ENCODE results near the gene FAM227B. TPM values are rescaled to one million over a fixed set of nuclear protein-coding genes. Genes with fewer than 3 reads are reported as not detected.
"Not testable (repeated sequence)": the region's sequence is repeated elsewhere in the genome, so short reads cannot be mapped to it uniquely, and the experiment has no call there.

The FAM227B gene
- total RNA-seq, 1 experiment from 2014 or later, result 1.9 TPM

DNA sequence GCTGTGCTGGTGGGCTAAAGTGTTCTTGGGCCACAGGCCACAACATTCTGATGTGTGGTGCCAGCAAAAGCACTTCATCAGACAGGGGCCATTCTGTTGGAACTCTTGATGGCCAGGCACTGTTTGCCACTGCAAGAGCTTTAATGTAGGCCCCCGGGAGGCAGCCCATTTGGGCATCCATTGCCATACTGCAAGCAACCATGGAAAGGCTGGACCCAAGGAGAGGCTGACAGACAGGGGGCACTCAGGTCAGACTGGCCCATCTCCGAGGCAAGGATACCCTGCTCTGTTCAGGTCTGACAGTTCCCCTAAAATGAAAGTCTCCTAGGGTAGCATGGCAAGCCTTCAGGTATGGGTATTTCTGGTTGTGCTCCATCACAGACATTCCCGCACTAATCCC lies 64.2 kb downstream of the FAM227B start:
- no TSS peak for BruUV-seq (replicated peaks)

GRCh38 chr15:49550342-49550741 lies 70.3 kb downstream of the FAM227B start:
- H3K4me3 Mint-ChIP-seq (ENCODE audit: low read depth, unreplicated experiment); H3K9me3 Mint-ChIP-seq (ENCODE audit: low read depth, unreplicated experiment); H3K4me1 Mint-ChIP-seq (ENCODE audit: low read depth, unreplicated experiment); BruUV-seq (replicated peaks); H3K27me3 Mint-ChIP-seq (ENCODE audit: unreplicated experiment); CTCF ChIA-PET; intact Hi-C loops (cut with micrococcal nuclease; ENCODE audit: unreplicated experiment); H3K27ac Mint-ChIP-seq (ENCODE audit: unreplicated experiment); DNase-seq; H3K36me3 Mint-ChIP-seq (ENCODE audit: insufficient read depth, unreplicated experiment): not testable (repeated sequence)

More for the DNA sequence above, 64.2 kb downstream of the FAM227B start:
- Mint-ChIP-seq H3K9me3 (ENCODE audit: low read depth, unreplicated experiment) (peaks cover 4% of the 10 kb centered on the region), H3K36me3 (ENCODE audit: insufficient read depth, unreplicated experiment) (no peaks in the 10 kb centered on the region), H3K27ac (ENCODE audit: unreplicated experiment) (no peak overlapping the region), H3K27me3 (ENCODE audit: unreplicated experiment) (no peaks in the 10 kb centered on the region), H3K4me1 (ENCODE audit: low read depth, unreplicated experiment) (no peaks in the 10 kb centered on the region), H3K4me3 (ENCODE audit: low read depth, unreplicated experiment) (no peak overlapping the region)
- DNase-seq, result no peak
- CTCF ChIA-PET, result no interaction called here
- intact Hi-C loops (cut with micrococcal nuclease; ENCODE audit: unreplicated experiment), result no loop called here
- TF ChIP-seq, protein P1, sequence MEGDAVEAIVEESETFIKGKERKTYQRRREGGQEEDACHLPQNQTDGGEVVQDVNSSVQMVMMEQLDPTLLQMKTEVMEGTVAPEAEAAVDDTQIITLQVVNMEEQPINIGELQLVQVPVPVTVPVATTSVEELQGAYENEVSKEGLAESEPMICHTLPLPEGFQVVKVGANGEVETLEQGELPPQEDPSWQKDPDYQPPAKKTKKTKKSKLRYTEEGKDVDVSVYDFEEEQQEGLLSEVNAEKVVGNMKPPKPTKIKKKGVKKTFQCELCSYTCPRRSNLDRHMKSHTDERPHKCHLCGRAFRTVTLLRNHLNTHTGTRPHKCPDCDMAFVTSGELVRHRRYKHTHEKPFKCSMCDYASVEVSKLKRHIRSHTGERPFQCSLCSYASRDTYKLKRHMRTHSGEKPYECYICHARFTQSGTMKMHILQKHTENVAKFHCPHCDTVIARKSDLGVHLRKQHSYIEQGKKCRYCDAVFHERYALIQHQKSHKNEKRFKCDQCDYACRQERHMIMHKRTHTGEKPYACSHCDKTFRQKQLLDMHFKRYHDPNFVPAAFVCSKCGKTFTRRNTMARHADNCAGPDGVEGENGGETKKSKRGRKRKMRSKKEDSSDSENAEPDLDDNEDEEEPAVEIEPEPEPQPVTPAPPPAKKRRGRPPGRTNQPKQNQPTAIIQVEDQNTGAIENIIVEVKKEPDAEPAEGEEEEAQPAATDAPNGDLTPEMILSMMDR (IDR thresholded peaks at IDR 0.05; ENCODE audit: unreplicated experiment), result no peak

DNA sequence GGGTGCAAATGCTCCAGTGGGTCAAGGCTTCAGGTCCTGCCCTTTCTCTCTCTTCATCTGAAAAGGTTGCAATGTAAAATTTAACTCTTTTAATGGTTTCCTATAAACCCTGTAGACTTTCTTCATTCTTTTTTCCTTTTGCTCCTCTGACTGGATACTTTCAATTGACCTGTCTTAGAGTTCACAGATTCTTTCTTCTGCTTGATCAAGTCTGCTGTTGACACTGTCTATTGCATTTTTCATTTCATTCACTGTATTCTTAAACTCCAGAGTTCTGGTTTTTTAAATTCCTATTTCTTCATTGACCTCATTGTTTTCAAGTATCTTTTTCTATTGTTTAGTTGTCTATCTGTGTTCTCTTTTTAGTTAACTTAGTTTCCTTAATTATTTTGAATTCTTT lies 82.1 kb downstream of the FAM227B start:
- H3K4me3 Mint-ChIP-seq (ENCODE audit: low read depth, unreplicated experiment), result no peak overlapping the region
- CTCF ChIA-PET, result no interaction called here
- BruUV-seq (replicated peaks), result no TSS peak

GRCh38 chr15:49530092-49530491 lies 90.5 kb downstream of the FAM227B start:
- no peak for DNase-seq
- TF ChIP-seq, protein P1 (IDR thresholded peaks at IDR 0.05; ENCODE audit: unreplicated experiment), result no peak
- no peaks in the 10 kb centered on the region for H3K4me1 Mint-ChIP-seq (ENCODE audit: low read depth, unreplicated experiment)
- intact Hi-C loops (cut with micrococcal nuclease; ENCODE audit: unreplicated experiment), result no loop called here
- H3K27me3 Mint-ChIP-seq (ENCODE audit: unreplicated experiment), result no peaks in the 10 kb centered on the region
- CTCF ChIA-PET, result no interaction called here
- no peak overlapping the region for H3K4me3 Mint-ChIP-seq (ENCODE audit: low read depth, unreplicated experiment)
- BruUV-seq (replicated peaks), result no TSS peak
- H3K36me3 Mint-ChIP-seq (ENCODE audit: insufficient read depth, unreplicated experiment), result no peaks in the 10 kb centered on the region
- H3K9me3 Mint-ChIP-seq (ENCODE audit: low read depth, unreplicated experiment), result peaks cover 10% of the 10 kb centered on the region
- no peak overlapping the region for H3K27ac Mint-ChIP-seq (ENCODE audit: unreplicated experiment)

More for the DNA sequence above, 82.1 kb downstream of the FAM227B start:
- no peaks in the 10 kb centered on the region for H3K27me3 Mint-ChIP-seq (ENCODE audit: unreplicated experiment)
- H3K4me1 Mint-ChIP-seq (ENCODE audit: low read depth, unreplicated experiment), result no peaks in the 10 kb centered on the region
- TF ChIP-seq, protein P1 (IDR thresholded peaks at IDR 0.05; ENCODE audit: unreplicated experiment), result no peak
- no peak overlapping the region for H3K27ac Mint-ChIP-seq (ENCODE audit: unreplicated experiment)
- DNase-seq, result no peak
- peaks cover 10% of the 10 kb centered on the region for H3K9me3 Mint-ChIP-seq (ENCODE audit: low read depth, unreplicated experiment)
- H3K36me3 Mint-ChIP-seq (ENCODE audit: insufficient read depth, unreplicated experiment), result no peaks in the 10 kb centered on the region
- intact Hi-C loops (cut with micrococcal nuclease; ENCODE audit: unreplicated experiment), result no loop called here

DNA sequence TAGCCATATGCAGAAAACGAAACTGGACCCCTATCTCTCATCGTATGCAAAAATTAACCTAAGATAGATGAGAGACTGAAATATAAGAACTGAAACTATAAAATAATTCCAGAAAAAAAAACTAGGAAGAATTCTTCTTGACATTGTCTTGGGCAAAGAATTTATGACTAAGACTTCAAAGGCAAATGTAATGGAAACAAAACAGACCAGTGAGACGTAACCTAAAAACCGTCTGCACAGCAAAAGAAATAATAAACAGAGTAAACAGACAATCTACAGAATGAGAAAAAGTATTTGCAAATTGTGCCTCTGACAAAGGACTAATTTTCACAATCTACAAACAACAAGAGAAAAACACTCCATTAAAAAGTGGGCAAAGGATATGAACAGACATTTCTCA lies 92.3 kb downstream of the FAM227B start:
- TF ChIP-seq, protein P1 (IDR thresholded peaks at IDR 0.05; ENCODE audit: unreplicated experiment), result no peak
- CTCF ChIA-PET, result no interaction called here
- no peaks in the 10 kb centered on the region for H3K27me3 Mint-ChIP-seq (ENCODE audit: unreplicated experiment)
- no peaks in the 10 kb centered on the region for H3K36me3 Mint-ChIP-seq (ENCODE audit: insufficient read depth, unreplicated experiment)
- intact Hi-C loops (cut with micrococcal nuclease; ENCODE audit: unreplicated experiment), result no loop called here
- BruUV-seq (replicated peaks), result no TSS peak
- no peak overlapping the region for H3K27ac Mint-ChIP-seq (ENCODE audit: unreplicated experiment)
- H3K9me3 Mint-ChIP-seq (ENCODE audit: low read depth, unreplicated experiment), result peaks cover 7% of the 10 kb centered on the region
- no peaks in the 10 kb centered on the region for H3K4me1 Mint-ChIP-seq (ENCODE audit: low read depth, unreplicated experiment)
- no peak for DNase-seq
- no peak overlapping the region for H3K4me3 Mint-ChIP-seq (ENCODE audit: low read depth, unreplicated experiment)

All from Calu3 (cell line).